ENCODE results near the gene TP53TG5. TPM values are rescaled to one million over a fixed set of nuclear protein-coding genes. Genes with fewer than 3 reads are reported as not detected.

The TP53TG5 gene
- total RNA-seq, 2 experiments from 2014 or later = 0.24 to 0.55 TPM

DNA sequence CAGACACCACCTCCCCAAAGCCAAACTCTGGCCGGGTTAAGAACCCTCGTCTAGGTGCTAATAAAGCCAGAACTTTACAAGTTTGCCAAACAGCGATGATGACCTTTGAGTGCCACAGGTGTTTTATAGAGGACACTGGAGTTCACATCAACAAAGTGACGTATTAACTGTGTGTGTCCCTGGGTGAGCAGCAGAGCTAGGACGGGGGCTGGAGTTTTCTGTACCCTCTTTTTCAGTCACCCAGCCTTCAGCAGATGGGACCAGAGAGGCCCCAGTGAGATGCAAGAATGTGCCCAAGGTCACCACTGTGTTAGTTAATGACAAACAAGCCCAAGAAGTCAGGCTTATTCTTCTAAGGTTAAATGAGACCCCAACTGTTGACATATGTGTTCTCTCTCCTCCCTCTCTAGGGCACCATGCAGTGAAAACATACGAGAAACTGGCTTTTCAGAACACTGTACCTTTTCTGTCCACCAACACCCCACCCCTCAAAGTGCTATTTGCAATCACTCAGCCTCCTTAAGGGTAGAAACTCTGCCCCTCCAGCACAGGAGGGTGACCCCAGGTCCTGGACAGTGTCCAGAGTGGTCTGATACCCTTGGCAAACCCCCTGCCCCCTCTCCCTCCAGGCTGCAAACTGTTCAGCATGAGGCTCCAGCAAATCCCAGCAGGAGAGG lies 35.1 kb downstream of the TP53TG5 start:
- ChIA-PET CTCF (interaction anchor here (1.6 to 1.7 kb wide), 2 partner anchors 31 to 93 kb away, joined by 8 to 10 read pairs; no protein-coding TSS in a partner anchor), POLR2A (no interaction called here)
- Mint-ChIP-seq H3K27ac (no peak overlapping the region), H3K4me1 (ENCODE audit: low read depth) (peaks cover 45% of the 10 kb centered on the region), H3K4me3 (no peak overlapping the region), H3K36me3 (peaks cover 28% of the 10 kb centered on the region), H3K9me3 (no peaks in the 10 kb centered on the region), H3K27me3 (no peaks in the 10 kb centered on the region)
- no peak for DNase-seq
- intact Hi-C loops (cut with micrococcal nuclease) = no loop called here

DNA sequence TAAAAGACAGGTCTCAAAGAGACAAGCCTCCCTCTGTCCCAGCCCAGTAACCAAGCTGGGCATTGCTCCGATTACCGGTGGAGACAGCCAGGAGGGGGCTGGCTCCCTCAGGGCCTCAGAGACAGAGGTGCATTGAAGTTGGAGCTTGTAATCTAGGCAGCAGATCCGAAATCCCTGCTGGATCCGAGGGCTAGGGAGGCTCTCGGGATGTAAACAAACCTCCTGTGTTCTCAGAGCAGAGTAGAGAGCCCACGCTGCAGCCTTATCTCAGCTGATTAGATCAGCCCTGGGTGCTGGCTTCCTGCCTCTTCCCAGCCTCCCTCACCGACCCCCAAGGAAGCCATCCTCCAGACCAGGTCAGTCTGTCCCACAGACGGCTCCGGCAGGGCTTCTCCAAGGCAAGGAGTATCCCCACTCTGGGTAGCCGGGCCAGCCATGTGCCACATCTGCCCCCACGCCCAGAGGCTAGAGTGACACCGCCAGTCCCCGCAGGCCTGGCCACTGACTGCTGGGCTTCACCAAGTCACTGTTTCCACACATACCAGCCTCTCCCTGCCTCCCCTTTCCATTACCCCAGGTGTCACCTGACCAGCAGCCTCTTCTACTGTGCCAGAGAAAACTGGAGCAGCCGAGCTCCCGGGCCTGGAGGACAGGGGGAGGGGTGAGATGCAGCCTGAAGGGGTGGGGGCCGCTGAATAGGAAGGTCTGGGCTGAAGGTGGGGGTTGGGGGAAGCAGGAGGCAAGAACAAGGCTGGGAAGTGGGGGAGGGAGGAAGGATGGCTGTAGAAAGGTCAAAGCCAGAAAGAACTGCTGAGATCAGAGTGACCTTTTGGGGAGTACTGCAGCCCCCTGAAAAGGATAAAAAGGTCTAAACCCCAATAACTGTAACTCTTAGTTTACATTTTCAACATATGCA lies 35.9 kb downstream of the TP53TG5 start:
- CTCF ChIA-PET = interaction anchor here (0.8 to 1.8 kb wide), 3 partner anchors 20 to 95 kb away, joined by 4 to 6 read pairs (median 4); partner anchors contain the start of gene SYS1
- intact Hi-C loops (cut with micrococcal nuclease) = no loop called here
- no peak overlapping the region for H3K27ac Mint-ChIP-seq
- no peak for DNase-seq
- H3K4me3 Mint-ChIP-seq = no peak overlapping the region
- peaks cover 28% of the 10 kb centered on the region for H3K36me3 Mint-ChIP-seq
- no peaks in the 10 kb centered on the region for H3K9me3 Mint-ChIP-seq
- POLR2A ChIA-PET = interaction anchor here (1.0 kb wide), 1 partner anchor 12 kb away, joined by 3 read pairs; no protein-coding TSS in a partner anchor
- H3K4me1 Mint-ChIP-seq (ENCODE audit: low read depth) = peaks cover 41% of the 10 kb centered on the region
- H3K27me3 Mint-ChIP-seq = no peaks in the 10 kb centered on the region

DNA sequence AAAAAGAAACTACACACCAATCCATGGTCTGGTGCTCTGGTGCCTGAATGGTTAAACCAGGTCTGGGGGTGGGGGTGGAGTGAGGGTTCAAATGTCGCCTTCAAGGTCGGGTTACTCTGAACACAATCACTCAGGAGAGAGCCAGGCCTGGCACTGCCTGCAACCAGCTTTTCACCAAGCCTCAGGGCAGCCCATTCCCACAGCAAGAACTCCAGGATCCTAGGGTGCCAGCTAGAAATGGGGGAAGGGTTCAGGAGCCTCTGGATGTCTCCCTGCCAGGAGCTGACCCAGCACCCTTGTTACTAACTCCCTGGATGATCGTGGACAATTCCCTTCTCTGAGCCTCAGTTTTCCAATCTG lies 36.6 kb downstream of the TP53TG5 start:
- Mint-ChIP-seq H3K4me3 (no peak overlapping the region), H3K4me1 (ENCODE audit: low read depth) (peaks cover 34% of the 10 kb centered on the region), H3K27me3 (no peaks in the 10 kb centered on the region), H3K9me3 (no peaks in the 10 kb centered on the region), H3K27ac (no peak overlapping the region), H3K36me3 (peaks cover 26% of the 10 kb centered on the region)
- ChIA-PET CTCF (interaction anchor here (0.8 to 1.8 kb wide), 3 partner anchors 21 to 96 kb away, joined by 4 to 6 read pairs (median 4); partner anchors contain the start of gene SYS1), POLR2A (interaction anchor here (1.0 kb wide), 1 partner anchor 13 kb away, joined by 3 read pairs; no protein-coding TSS in a partner anchor)
- DNase-seq = no peak
- intact Hi-C loops (cut with micrococcal nuclease) = no loop called here

DNA sequence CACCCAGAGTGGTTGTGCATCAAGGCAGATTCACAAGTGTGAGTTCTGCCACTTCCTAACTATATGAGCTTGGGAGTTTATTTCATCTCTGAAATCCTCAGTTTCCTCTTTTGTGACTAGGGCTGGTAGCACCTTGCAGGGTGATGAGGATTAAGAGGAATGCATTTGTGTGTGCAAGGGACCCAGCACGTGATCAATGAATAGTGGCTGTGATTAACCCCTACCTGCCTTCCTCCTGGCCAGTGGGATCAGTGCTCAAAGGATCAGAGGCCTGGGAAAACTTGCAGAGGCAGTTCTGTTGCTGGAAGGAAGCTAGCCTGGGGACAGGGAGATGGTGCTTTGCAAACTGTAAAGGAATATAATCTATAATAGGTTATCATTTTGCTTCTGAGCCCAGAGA lies 37.2 kb downstream of the TP53TG5 start:
- DNase-seq = no peak
- ChIA-PET CTCF (interaction anchor here (0.9 to 1.8 kb wide), 2 partner anchors 11 to 96 kb away, joined by 4 to 6 read pairs; no protein-coding TSS in a partner anchor), POLR2A (no interaction called here)
- Mint-ChIP-seq H3K4me3 (no peak overlapping the region), H3K4me1 (ENCODE audit: low read depth) (peaks cover 28% of the 10 kb centered on the region), H3K36me3 (peaks cover 25% of the 10 kb centered on the region), H3K9me3 (no peaks in the 10 kb centered on the region), H3K27me3 (no peaks in the 10 kb centered on the region), H3K27ac (no peak overlapping the region)
- intact Hi-C loops (cut with micrococcal nuclease) = no loop called here

DNA sequence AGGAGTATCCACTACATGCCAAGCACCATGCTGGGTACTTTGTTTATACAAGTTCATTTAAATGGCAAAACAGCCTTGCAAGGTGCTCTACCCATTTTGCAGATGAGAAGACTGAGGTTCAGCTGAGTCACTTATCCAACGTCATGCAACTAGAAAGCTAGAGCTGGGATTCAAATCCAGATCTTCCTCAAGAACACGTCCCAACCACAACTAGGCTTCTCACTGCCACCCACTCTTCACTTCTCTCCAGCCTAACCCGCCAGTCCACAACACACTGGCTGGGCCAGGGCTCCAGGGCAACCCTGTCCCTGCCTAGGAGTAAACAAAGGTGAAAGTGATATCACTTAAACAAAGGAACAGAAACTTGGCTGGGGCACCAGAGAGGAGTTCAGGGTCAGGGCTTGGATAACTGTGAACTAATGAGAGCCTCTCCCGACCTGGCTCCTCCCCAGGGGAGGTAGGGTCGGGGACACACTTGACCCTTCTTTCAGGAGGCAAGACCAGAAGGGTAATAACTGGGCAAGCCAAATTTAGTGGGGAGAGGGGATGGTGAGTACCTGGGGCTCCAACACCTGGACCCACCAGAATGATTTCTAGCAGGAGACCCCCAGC lies 37.8 kb downstream of the TP53TG5 start:
- no peak overlapping the region for H3K4me3 Mint-ChIP-seq
- intact Hi-C loops (cut with micrococcal nuclease) = no loop called here
- H3K4me1 Mint-ChIP-seq (ENCODE audit: low read depth) = peaks cover 22% of the 10 kb centered on the region
- CTCF ChIA-PET = interaction anchor here (0.9 kb wide), 1 partner anchor 12 kb away, joined by 4 read pairs; no protein-coding TSS in a partner anchor
- H3K9me3 Mint-ChIP-seq = no peaks in the 10 kb centered on the region
- H3K27me3 Mint-ChIP-seq = no peaks in the 10 kb centered on the region
- H3K36me3 Mint-ChIP-seq = peaks cover 26% of the 10 kb centered on the region
- H3K27ac Mint-ChIP-seq = no peak overlapping the region
- DNase-seq = no peak
- POLR2A ChIA-PET = no interaction called here

DNA sequence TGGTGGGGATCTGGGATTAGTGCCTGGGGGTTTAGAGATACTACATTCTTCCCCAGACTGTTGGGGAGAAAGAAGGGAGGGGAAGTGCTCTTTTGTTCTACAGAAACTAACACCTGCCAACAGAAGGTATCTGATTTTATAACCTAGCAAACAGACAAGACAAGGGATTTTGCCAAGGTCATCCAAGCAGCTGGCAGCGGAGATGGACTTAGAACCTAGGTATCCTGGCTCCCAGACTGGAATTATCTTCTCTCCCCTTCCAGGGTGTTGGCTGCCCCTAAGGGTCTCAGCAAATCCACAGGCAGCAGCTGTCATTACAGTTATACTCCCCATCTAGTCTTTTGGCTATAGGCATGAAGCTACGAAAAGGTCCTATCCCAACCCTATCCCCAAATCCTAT lies 38.3 kb downstream of the TP53TG5 start:
- Mint-ChIP-seq H3K27me3 (no peaks in the 10 kb centered on the region), H3K4me1 (ENCODE audit: low read depth) (peaks cover 17% of the 10 kb centered on the region), H3K4me3 (no peak overlapping the region), H3K9me3 (no peaks in the 10 kb centered on the region), H3K27ac (no peak overlapping the region), H3K36me3 (peaks cover 26% of the 10 kb centered on the region)
- intact Hi-C loops (cut with micrococcal nuclease) = no loop called here
- ChIA-PET POLR2A (no interaction called here), CTCF (interaction anchor here (1.0 kb wide), 1 partner anchor 97 kb away, joined by 3 read pairs; no protein-coding TSS in a partner anchor)
- no peak for DNase-seq

DNA sequence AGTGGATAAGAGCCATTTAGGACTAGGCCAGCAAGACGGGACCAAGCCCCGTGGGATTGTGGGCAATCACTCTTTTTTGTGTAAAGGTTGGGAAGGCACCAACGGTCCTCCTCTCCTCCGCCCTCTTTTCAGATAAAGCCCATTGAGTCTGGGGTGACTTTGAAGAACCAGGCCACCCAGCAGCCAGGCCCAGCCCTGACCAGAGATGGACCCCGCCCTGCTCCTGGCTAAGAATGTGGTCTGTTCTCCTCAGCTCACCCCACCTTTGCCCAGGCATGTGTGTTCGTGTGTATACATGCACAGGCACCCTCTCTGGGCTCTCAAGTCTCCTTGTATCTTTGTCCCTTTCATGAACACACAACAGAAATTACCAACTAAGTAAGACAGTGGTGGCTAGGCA lies 39.0 kb downstream of the TP53TG5 start:
- ChIA-PET POLR2A (no interaction called here), CTCF (interaction anchor here (0.5 to 1.0 kb wide), 2 partner anchors 98 to 114 kb away, joined by 3 read pairs; no protein-coding TSS in a partner anchor)

DNA sequence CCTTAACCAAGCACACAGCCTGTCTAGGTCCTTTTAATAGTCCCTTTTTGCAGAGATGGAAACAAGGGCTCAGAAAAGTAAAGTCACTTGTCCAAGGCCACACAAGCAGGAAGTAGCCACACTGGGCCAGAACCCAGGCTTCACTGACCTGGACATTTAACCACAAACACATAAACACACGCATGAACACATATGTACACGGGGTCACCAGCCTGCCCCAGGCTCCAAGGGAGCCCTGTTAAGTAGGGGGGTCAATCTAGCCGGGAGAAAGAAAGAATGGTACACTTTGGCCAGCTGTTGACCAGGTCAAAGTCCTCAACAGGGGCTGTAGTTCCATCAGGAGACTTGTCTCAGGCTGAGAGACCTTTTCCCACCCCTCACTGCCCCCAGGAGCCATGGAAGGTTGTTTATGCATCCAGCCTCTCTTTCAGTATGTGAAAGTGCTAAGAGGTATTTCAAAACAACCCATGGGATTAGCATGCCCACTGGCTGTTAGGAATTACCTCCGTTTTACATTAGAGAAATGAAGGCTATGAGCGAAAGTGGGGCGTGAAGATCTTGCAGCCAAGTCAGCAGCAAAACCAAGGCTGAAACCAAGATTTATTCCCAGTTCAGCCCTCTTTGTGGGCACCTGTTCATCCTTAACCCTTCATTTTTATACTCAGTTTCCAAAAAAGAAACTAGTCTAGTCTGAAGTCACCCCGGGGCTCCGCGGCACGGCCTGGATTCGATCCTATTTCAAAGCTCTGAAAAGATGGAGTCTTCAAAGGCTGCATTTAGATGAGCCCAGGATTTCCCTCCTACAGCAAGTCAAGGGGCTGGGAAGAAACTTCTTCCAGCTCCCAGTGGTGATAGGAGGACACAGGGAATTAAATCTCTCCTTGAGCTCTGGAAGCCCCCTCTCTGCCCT lies 39.7 kb downstream of the TP53TG5 start:
- no peaks in the 10 kb centered on the region for H3K9me3 Mint-ChIP-seq
- ChIA-PET CTCF (interaction anchor here (0.5 to 1.6 kb wide), 2 partner anchors 44 to 113 kb away, joined by 3 read pairs; no protein-coding TSS in a partner anchor), POLR2A (no interaction called here)
- H3K4me3 Mint-ChIP-seq = no peak overlapping the region
- no peaks in the 10 kb centered on the region for H3K27me3 Mint-ChIP-seq
- peaks cover 22% of the 10 kb centered on the region for H3K36me3 Mint-ChIP-seq
- DNase-seq = no peak
- intact Hi-C loops (cut with micrococcal nuclease) = no loop called here
- H3K27ac Mint-ChIP-seq = no peak overlapping the region
- H3K4me1 Mint-ChIP-seq (ENCODE audit: low read depth) = peaks cover 9% of the 10 kb centered on the region

More for the DNA sequence above, 39.0 kb downstream of the TP53TG5 start:
- no peak overlapping the region for H3K4me3 Mint-ChIP-seq
- H3K27me3 Mint-ChIP-seq = no peaks in the 10 kb centered on the region
- peaks cover 10% of the 10 kb centered on the region for H3K4me1 Mint-ChIP-seq (ENCODE audit: low read depth)
- no peak overlapping the region for H3K27ac Mint-ChIP-seq
- no peaks in the 10 kb centered on the region for H3K9me3 Mint-ChIP-seq
- intact Hi-C loops (cut with micrococcal nuclease) = no loop called here
- no peak for DNase-seq
- H3K36me3 Mint-ChIP-seq = peaks cover 23% of the 10 kb centered on the region

DNA sequence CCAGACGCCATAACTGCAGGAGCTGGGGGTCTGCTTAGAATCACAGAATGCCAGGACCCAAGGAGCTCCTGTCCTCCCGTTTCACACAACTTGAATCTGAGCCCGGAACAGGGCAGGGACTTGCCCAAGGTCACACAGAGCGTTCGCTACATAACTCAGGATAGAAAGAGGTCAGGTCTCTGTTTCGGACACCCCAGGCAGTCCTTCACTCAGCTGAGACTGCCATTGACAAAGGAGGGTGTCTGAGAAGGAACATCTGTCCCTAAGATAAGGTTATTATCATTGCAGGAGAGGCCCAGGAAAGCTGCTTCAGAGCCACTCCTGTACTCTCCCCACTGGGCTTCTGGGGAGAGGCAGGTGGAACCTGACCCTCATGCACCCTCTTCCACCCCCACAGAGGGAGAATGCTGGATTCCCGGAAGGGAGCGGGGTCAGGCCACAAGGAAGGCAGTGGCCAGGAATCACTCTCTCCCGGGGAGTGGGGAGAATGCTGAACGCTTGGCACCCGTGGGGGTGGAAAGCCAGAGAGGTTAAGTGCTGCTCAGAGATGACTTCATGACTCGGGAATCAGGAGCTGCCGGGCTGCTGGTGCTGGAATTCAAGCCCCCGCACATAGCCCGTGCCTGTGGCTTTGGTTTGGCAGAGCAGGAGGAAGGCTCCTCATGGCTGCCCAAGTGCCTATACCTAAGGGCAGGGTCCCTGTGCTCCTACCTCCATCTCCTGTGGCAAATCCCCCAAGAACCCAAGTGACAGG lies 40.6 kb downstream of the TP53TG5 start:
- Mint-ChIP-seq H3K27me3 (no peaks in the 10 kb centered on the region), H3K4me3 (no peak overlapping the region), H3K4me1 (ENCODE audit: low read depth) (peaks cover 3% of the 10 kb centered on the region), H3K36me3 (peaks cover 22% of the 10 kb centered on the region), H3K27ac (no peak overlapping the region), H3K9me3 (no peaks in the 10 kb centered on the region)
- DNase-seq = no peak
- ChIA-PET POLR2A (interaction anchor here (0.6 kb wide), 1 partner anchor 10 kb away, joined by 3 read pairs; no protein-coding TSS in a partner anchor), CTCF (interaction anchor here (1.0 to 2.5 kb wide), 3 partner anchors 44 to 112 kb away, joined by 3 to 9 read pairs (median 4); no protein-coding TSS in a partner anchor)
- intact Hi-C loops (cut with micrococcal nuclease) = no loop called here

DNA sequence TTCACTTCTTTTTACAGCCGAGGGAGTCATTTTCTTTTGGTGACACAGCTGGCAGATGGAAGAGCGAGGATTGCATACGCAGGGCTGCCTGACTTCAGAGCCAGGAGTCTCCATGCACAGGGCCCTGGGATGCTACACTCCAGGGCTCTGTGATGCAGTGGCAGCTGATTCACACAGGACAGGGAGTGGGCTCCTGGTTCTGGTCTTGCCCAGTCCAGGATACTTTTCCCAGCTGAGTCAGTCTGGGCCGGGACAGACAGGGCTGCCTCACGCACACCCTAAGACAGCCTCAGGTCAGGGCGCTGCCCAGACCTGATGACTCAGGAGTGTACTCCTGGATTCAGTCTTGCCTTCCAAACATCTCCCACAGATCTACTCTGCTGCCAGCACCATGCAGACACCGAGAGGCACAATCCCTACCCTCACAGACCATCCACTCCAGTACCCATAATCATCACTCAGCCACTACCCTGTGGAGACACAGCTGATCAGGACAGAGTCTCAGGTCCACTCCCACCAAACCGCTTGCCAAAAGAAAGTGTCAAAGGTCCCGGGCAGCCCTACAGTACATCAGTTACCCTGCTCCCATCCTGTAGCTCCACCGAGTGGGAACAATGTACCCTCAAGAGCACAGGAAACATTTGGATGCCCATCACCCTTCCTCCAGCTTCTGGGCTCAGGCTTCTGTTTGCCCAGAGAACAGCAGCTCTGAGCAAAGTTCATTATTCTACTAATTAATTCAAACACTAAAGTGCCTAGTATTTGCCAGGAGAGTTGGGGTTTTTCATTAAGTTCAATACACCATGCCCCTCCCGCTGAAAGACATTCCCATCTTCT lies 41.4 kb downstream of the TP53TG5 start:
- no peaks in the 10 kb centered on the region for H3K9me3 Mint-ChIP-seq
- H3K36me3 Mint-ChIP-seq = peaks cover 20% of the 10 kb centered on the region
- no peak overlapping the region for H3K4me3 Mint-ChIP-seq
- POLR2A ChIA-PET = interaction anchor here (0.6 kb wide), 1 partner anchor 11 kb away, joined by 3 read pairs; no protein-coding TSS in a partner anchor
- CTCF ChIA-PET = interaction anchor here (1.0 to 2.5 kb wide), 5 partner anchors 18 to 113 kb away, joined by 3 to 9 read pairs (median 6); no protein-coding TSS in a partner anchor
- no peaks in the 10 kb centered on the region for H3K27me3 Mint-ChIP-seq
- DNase-seq = no peak
- H3K4me1 Mint-ChIP-seq (ENCODE audit: low read depth) = peaks cover 3% of the 10 kb centered on the region
- intact Hi-C loops (cut with micrococcal nuclease) = no loop called here
- H3K27ac Mint-ChIP-seq = no peak overlapping the region
